Right lung (tissue), 5 donors: ENCODE measurements around the gene ARSA. TPM values are rescaled to one million over a fixed set of nuclear protein-coding genes. Genes with fewer than 3 reads are reported as not detected.

Source experiments
- DNase-seq, 2 donors: peaks; one replicate each; pipeline ENCODE4 v3.0.0-alpha.2; 2013
- polyA plus RNA-seq, 5 donors: library from polyadenylated mRNA; unstranded; fragments of 120-200 nt; gene quantifications; one replicate each; pipeline versions ENCODE4 v1.2.1 to v1.2.3, GENCODE V29; 2013; ENCODE audit warnings: inconsistent platforms in 1 of 5, low replicate concordance in 1 of 5; ENCODE audit not compliant: insufficient read length in 5 of 5, insufficient read depth in 1 of 5

The ARSA gene
- polyA plus RNA-seq, 5 donors, result 14.2 to 27.7 (median 18.1) TPM

- DNase-seq, result no peak
Observed at GRCh38 chr22:50605002-50605612, 22.8 kb downstream of the ARSA start.

- no peak for DNase-seq
Observed at GRCh38 chr22:50604256-50605001, 23.5 kb downstream of the ARSA start.

- DNase-seq, result no peak
Observed at GRCh38 chr22:50603511-50604255, 24.3 kb downstream of the ARSA start.

GRCh38 chr22:50602338-50602700 is 25.6 kb downstream of the ARSA start:
- DNase-seq, result no peak

GRCh38 chr22:50601669-50602337 is 26.1 kb downstream of the ARSA start:
- DNase-seq, result no peak

- DNase-seq, result no peak
Observed at GRCh38 chr22:50600967-50601668, 26.8 kb downstream of the ARSA start.

- no peak for DNase-seq
Observed at GRCh38 chr22:50600538-50600937, 27.4 kb downstream of the ARSA start, which contains the start of gene MAPK8IP2. Gene MAPK8IP2, plus strand, starts transcription at chr22:50600793. Its CDS starts 26 bp downstream, at chr22:50600819.

GRCh38 chr22:50599816-50600455 is 28.0 kb downstream of the ARSA start:
- DNase-seq, result peak; percentile 42

- DNase-seq, result no peak
Observed at GRCh38 chr22:50597097-50597496, 30.9 kb downstream of the ARSA start.

GRCh38 chr22:50595189-50595588 is 32.8 kb downstream of the ARSA start:
- no peak for DNase-seq

GRCh38 chr22:50587407-50587806 is 40.5 kb downstream of the ARSA start:
- DNase-seq, result no peak

- DNase-seq, result no peak
Observed at GRCh38 chr22:50586416-50586815, 41.5 kb downstream of the ARSA start.

GRCh38 chr22:50585781-50586180 is 42.2 kb downstream of the ARSA start:
- no peak for DNase-seq

- no peak for DNase-seq
Observed at GRCh38 chr22:50585238-50585637, 42.7 kb downstream of the ARSA start.

GRCh38 chr22:50584106-50585096 is 43.6 kb downstream of the ARSA start:
- DNase-seq, result no peak

- no peak for DNase-seq
Observed at GRCh38 chr22:50583294-50583861, 44.6 kb downstream of the ARSA start.

- DNase-seq, result peak; percentile 98 to 99
Observed at GRCh38 chr22:50582493-50583293, 45.3 kb downstream of the ARSA start, which contains the start of gene CHKB. Gene CHKB, minus strand, starts transcription at chr22:50582849. Its CDS starts 68 bp downstream, at chr22:50582781.

- DNase-seq, result no peak
Observed at GRCh38 chr22:50581950-50582492, 45.9 kb downstream of the ARSA start.
